Inferior parietal cortex (tissue), 1 donor: Measurements from ENCODE around the gene SMIM41.

Experiments used
- DNase-seq: peaks from one replicate; pipeline ENCODE4 v3.0.0-alpha.2; 2016; ENCODE audit errors: extremely low spot score

The SMIM41 gene

DNA sequence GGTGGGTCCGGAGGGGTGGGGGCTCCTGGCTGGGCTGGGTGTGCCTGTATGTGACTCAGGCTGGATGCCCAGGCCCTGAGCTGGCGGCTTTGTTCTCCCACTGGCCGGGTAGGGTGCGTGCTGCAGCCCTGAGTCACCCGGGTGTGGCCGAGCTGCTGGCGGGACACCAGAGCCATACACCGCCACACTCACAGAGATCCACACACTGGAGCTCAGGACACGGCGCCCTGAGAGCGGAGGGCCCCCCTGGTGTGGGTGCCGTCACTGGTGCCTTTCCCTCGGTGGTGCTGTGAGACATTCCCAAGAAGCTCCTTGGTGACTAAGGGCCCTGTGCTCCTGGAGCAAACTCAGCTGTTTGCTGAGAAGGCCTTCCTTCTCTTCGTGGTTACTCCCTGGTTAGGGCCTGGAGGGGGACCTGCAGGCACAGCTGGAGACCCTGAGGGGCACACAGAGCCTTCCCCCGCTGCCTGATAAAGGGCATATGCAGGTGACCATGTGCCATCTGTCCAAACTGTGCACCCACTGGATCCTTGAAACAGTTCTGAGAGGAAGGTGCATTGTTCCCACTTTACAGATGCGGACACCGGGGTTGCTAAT lies 68.0 kb downstream of the SMIM41 start:
- DNase-seq: no peak

DNA sequence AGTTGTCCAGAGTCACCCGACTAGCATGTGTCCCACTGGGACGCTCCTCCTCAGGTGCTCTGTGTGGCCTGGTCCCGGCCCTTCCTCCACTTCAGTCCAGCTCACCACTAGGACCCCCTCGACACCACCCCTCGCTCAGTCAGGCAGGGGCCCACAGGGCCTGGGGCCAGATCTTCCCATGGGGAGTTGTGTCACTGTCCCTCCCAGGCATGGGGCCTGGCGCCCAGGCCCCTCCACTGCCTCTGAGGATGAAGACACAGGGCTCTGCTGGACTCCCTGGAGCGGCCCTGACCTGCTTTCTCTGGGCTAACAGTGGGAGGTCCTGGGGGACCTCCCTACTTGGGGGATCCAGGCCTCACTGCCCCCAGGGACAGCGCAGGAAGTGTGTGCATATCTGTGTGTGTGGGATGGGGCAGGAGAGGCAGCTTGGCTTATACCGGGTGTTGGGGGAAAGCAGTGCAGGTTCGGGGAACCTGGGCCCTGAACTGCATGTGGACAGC lies 68.5 kb downstream of the SMIM41 start:
- no peak for DNase-seq

DNA sequence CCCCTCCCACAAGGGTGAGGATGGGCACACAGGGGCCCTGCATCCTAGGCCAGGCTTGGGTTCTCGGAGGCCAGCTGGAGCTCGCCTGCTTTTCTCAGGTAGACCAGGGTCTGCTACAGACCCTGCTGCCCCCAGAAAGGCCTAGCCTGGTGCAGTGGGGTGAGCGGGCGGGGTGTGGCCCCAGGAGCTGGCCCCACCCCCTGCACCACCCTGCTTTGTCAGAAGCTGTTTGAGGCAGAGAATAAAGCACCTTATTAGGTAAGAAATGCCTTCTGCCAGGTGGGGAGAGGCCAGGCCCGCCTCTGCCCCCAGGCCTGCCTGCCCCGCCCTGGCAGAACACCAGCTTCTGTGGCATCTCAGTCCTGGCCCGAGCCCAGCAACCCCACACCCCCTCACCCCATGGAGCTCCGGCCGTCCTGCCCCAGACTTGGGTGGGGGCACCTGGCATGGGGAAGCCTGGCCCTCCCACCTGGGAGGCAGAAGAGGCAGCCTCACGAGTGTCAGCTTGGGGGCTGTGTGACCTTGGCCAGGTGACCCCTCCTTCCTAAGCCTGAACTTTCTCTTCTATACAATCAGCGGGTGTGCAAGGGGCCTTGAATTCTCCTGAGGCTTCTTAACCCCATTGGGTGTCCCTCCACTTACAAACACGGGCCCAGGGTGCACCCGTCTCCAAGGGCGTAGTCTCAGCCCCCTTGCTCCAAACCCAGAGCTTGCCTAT lies 69.1 kb downstream of the SMIM41 start:
- DNase-seq: no peak

- DNase-seq: no peak
Measured at GRCh38 chr12:52149182-52149641, 69.7 kb downstream of the SMIM41 start.

DNA sequence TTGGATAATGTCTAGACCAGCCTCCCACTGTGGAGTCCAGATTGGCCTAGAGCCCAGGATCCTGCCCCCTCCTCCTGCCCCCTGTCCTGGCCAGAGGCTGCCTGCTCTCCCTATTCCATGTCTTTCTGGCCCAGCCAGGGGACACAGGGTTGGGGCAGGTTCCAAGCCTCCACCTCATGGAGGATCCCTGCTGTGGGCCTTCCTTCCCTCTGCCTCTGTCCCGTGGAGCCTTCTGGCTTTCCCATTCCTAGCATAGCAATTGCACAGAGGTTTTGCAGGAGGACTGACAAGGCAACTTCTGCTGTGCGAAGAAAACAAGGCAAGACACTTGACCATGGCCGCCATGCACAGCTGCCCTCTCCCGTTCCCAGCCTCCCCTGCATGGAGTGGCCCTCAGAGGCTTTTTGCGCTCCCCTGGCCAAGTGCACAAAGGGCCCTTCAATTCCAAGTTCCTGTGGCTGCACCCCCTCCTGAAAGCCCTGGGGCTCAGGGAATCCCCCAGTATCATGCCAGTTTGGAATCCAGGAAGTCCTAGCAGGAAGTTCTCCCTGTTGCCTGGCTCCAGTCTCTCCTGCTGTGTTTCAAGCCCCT lies 70.2 kb downstream of the SMIM41 start:
- DNase-seq: no peak

DNA sequence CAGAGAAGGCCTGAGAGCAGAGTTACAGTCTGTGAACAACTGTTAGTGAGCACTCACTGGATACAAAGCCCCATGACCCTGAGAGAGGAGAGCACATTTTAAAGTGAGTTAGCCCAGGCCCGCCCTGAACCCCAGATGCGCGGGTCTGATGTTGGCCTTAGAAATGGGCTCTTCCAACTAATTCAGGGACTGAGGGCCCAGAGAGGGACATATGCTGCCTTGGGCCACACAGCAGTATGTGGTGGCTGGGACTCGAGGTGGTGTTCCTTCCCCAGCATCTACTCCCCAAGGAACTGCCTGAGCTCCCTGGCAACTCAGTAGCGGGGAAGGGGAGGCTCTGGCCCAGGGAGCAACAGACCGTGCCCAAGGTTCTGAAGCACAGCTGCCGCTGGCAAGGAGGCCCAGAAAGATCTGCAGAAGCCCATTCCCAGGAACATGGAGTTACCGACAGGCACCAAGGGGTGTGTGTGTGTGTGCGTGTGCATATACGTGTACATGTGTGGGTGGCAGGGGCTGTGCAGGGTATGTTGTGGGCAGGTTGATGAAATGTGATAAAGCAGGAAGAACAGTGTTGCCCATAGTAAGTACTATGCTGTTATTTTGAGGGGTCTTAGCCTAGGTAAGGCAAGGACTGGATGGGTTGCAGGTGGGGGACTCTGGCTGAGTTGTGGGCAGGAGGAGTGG lies 71.8 kb downstream of the SMIM41 start:
- DNase-seq: no peak

DNA sequence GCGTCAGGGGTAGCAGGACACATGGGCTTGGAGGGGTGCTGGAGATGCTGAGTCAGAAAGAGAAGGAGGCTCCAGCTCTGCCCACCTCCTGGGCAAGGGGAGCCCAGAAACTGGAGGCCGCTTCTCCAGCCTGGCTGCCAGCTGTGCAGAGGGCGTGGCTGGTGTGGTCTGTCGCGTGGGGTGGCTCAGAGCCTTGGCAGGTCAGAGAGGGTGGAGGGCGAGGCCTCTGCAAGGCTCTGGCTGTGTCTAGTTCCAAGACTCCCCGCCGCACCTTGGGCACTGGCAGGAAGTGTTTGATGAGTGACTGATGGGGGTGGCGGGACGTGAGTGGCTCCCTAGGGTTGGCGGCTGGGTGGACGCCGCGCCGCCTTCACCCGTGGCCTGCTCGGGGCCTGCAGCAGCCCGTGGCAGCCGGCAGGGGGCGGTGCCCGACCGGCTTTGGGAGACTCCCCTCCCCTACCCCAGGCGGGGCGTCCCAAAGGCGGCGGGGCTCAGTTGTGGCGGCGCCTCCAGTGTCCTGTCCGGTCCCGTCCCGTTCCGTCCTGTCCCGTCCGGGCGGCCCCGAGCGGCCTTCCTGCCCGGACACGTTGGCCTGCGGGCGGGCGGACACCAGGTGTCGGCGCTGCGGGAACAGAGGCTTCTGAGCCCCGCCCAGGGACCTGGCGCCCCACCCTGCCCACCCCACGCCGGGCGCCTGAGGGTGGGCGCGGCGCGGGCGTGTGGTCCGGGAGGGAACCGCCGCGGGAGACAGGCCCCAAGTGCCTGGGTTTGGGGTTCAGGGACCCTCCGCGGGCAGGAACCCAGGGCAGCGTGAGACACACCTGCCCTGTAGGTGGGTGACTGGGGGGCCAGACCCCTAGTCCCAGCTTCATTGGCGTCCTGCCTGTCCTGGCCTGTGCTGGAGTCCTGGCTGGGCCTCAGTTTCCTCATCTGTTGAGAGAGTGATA lies 72.6 kb downstream of the SMIM41 start:
- peak; percentile 19 for DNase-seq

DNA sequence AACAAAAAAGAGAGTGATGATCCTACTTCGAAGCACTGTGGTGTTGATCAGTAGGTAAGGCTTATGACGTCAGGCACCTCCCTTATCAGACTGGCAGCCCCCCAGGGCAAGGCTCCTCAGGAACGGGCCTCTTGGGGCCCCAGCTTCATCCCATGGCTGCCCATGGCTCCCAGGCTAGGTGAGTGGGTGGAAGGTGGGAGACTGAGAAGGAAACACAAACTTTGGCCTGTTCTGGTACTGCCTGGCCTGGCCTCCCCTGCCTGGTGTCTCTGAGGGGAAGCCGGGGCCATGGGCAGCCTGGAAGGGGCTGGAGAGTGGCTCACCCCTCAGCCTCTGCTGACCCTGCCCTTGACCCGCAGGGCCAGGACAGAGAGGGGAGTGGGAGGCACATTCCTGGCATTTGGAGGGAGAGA lies 73.4 kb downstream of the SMIM41 start:
- no peak for DNase-seq

DNA sequence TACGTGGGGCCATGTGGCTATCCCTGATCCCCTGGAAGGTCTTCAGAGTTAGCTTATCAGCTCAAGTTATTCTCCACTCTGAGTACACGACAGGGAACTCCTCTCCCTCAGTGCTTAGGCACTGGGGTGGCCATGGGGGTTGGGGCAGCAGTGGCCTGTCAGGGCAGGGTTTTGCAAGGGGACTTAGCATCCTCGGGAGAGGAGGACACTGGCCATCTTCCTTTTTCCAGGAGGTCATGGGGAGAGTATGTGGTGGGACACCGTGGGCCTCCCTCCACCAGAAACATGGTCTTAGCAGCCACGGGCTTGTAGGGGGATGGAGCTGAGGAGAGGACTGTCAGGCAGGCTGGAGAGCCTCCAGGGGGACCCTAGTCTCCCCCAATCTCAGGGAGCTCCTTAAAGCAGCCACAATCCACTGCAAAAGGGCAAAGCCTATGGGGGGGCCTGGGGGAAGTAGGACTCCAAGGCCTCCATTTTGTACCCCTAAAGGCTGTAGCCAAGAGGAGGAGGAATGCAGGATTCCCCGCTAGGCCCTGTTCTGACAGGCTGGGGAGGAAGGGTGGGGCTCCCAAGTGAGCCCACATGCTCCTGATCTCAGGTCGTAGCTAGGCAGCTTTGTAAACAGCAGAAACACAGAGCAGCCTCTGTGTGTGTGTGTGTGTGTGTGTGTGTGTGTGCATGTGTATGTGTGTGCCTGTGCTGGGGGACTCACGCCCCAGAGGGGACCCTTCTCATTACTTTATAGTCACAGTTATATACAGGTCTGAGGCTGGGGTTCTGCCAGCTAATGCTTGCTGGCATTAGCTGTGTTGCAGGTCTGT lies 75.8 kb downstream of the SMIM41 start:
- no peak for DNase-seq

- DNase-seq: no peak
Measured at GRCh38 chr12:52156311-52156710, 76.8 kb downstream of the SMIM41 start.

- DNase-seq: peak; percentile 81
Measured at GRCh38 chr12:52156757-52157565, 77.5 kb downstream of the SMIM41 start.

DNA sequence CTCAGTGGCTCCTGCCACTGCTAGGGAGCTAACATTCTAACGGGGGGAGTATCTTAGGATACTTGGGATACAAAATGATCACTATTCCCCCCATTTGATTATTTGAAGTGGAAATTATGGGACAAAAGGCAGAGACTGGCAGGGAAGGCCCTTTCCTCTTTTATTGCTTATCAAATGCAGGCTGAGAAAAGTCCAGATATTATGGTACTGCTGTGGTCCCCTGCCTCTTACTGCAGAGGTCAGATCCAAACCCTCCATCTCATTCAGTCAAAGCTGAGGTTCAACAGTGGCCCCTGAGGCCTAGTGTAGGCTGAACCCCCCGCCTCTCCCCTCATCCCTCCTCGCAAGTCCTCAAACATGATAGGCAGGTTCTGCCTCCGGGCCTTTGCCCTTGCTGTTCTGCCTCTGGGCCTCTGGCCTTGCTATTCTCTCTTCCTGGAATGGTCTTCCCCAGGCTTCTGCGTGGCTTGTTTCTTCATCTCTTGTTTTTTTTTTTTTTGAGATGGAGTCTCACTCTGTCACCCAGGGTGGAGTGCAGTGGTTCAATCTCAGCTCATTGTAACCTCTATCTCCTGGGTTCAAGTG lies 78.2 kb downstream of the SMIM41 start:
- no peak for DNase-seq
